ENCODE measurements around the gene EDEM3.

EDEM3 gene

DNA sequence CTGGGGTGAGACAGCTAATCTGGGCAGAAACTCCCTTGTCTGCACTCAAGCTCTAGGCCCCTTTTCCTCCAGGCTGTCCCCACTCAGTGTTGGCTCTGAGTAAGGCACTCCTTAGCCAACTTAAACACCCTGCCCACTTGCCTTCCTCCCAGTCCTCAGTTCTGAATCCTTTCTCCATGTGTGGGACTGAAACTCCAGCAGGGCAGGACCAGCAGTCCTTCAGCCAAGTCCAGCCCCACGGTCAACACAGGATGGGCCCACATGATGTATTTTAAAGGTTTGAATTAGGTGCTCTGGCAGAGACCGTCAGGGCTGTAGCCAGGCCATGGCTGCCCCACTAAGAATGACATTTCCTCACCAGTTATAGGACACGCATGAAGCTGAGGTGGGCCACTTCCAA, 107.8 kb downstream of the EDEM3 start:
- Histone ChIP-seq H3K9ac (ENCODE audit: low read depth, low read length) (no peak overlapping the region), H3K4me1 (ENCODE audit: insufficient read depth, low read length) (no peaks in the 10 kb centered on the region), H3K36me3 (ENCODE audit: insufficient read depth, low read depth, low read length) (no peaks in the 10 kb centered on the region), H3K9me3 (ENCODE audit: insufficient read depth, low read depth, low read length) (no peaks in the 10 kb centered on the region), H3K4me3 (ENCODE audit: low read length) (no peak overlapping the region), H3K27ac (ENCODE audit: low read length) (no peak overlapping the region), H3K27me3 (ENCODE audit: insufficient read depth, low read length) (no peaks in the 10 kb centered on the region)

DNA sequence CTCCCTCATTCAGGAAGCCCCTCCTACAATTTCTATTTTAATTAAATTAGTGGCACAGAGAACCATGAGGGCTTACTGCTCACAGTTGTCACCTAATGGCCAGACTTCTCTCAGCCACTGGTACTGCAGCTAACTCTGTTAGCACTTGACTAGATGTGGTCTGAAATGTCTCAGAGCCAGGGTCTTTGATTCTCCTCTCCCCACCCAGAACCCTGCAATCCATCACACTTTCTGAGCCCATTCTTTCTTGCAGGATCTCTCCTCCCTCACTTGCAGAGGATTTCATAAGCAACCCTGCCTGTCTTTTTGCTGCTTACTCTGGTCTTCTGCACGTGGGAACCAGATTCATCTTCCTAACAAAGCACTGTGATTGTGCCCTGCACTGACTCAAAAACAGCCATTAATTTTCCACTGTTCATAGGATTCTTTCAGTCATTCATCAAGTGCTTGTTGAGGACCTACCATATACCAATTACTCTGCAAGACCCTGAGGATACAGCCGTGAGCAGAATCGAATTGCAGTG, 108.4 kb downstream of the EDEM3 start:
- Histone ChIP-seq H3K27me3 (ENCODE audit: insufficient read depth, low read length) (no peaks in the 10 kb centered on the region), H3K9me3 (ENCODE audit: insufficient read depth, low read depth, low read length) (no peaks in the 10 kb centered on the region), H3K4me3 (ENCODE audit: low read length) (no peak overlapping the region), H3K9ac (ENCODE audit: low read depth, low read length) (no peak overlapping the region), H3K36me3 (ENCODE audit: insufficient read depth, low read depth, low read length) (no peaks in the 10 kb centered on the region), H3K27ac (ENCODE audit: low read length) (no peak overlapping the region), H3K4me1 (ENCODE audit: insufficient read depth, low read length) (no peaks in the 10 kb centered on the region)

DNA sequence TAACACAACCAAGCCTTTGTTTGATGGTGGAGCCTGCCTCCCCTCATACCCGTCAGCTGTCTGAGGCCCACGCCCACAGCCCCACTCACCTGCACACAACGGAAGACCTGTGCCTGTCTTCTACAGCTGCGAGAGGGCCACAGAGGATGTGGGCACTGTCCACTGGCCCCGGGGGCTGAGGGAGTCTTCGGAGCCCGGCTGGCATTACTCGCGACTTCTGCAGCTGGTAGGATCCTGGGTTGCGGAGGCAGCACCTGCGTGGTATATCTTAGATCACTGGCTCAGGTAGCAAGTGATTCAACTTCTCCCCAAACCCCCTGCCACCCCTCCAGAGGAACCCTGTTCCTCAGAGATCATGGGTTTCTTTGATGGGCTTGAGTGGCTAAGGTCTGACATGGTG, 109.9 kb downstream of the EDEM3 start:
- no peak overlapping the region for H3K4me3 ChIP-seq (ENCODE audit: low read length)
- no peaks in the 10 kb centered on the region for H3K27me3 ChIP-seq (ENCODE audit: insufficient read depth, low read length)

DNA sequence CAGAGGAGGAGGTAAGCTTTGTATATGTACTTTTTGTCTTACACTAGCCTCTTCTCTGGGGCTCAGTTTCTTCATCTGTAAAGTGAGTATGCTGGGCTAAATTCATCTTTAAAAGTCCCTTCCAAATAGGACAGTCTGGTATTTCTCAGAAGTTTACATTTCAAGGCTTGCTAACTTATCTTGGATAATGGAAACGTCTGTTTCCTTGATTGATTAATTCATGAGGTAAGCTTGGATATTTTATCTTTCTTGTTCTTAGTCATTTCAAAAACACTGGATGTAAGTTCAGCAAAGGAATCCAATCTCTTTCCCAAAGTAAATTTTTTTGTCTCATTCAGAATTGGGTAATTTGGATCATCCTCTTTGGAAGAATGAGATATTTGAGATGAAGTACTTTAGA, 111.0 kb downstream of the EDEM3 start:
- no peaks in the 10 kb centered on the region for H3K9me3 ChIP-seq (ENCODE audit: insufficient read depth, low read depth, low read length)
- no peaks in the 10 kb centered on the region for H3K36me3 ChIP-seq (ENCODE audit: insufficient read depth, low read depth, low read length)

More for the DNA sequence above, 109.9 kb downstream of the EDEM3 start:
- H3K27ac ChIP-seq (ENCODE audit: low read length) = no peak overlapping the region
- H3K4me1 ChIP-seq (ENCODE audit: insufficient read depth, low read length) = no peaks in the 10 kb centered on the region
- no peak overlapping the region for H3K9ac ChIP-seq (ENCODE audit: low read depth, low read length)
- no peaks in the 10 kb centered on the region for H3K36me3 ChIP-seq (ENCODE audit: insufficient read depth, low read depth, low read length)
- H3K9me3 ChIP-seq (ENCODE audit: insufficient read depth, low read depth, low read length) = no peaks in the 10 kb centered on the region

DNA sequence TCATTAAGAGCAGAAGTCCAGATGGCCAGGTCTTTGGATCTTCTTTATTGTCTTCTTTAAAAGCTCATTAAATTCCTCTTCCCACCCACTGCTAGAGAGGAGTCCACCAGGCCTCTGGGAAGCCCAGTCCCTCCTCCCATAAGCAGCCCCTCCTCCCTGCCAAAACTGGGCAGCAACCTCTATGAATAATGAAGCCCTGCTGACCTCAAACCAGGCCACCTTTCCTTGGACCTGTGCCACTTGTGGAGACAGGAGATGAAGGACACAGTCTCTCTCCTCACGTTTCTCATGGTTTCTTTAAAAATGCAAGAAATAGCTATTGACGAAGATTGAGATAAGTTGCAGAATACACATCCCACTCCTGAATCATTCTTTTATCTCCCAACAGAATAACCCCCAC, 112.8 kb downstream of the EDEM3 start:
- Histone ChIP-seq H3K4me1 (ENCODE audit: insufficient read depth, low read length) (no peaks in the 10 kb centered on the region), H3K27me3 (ENCODE audit: insufficient read depth, low read length) (no peaks in the 10 kb centered on the region), H3K36me3 (ENCODE audit: insufficient read depth, low read depth, low read length) (no peaks in the 10 kb centered on the region), H3K27ac (ENCODE audit: low read length) (no peak overlapping the region), H3K9ac (ENCODE audit: low read depth, low read length) (no peak overlapping the region), H3K4me3 (ENCODE audit: low read length) (no peak overlapping the region), H3K9me3 (ENCODE audit: insufficient read depth, low read depth, low read length) (0 out of 2 replicates have a peak, but pooled peaks cover 4% of the 10 kb centered on the region)

More for the DNA sequence above, 111.0 kb downstream of the EDEM3 start:
- no peak overlapping the region for H3K9ac ChIP-seq (ENCODE audit: low read depth, low read length)
- H3K27ac ChIP-seq (ENCODE audit: low read length) = no peak overlapping the region
- no peaks in the 10 kb centered on the region for H3K4me1 ChIP-seq (ENCODE audit: insufficient read depth, low read length)
- no peaks in the 10 kb centered on the region for H3K27me3 ChIP-seq (ENCODE audit: insufficient read depth, low read length)
- H3K4me3 ChIP-seq (ENCODE audit: low read length) = no peak overlapping the region

DNA sequence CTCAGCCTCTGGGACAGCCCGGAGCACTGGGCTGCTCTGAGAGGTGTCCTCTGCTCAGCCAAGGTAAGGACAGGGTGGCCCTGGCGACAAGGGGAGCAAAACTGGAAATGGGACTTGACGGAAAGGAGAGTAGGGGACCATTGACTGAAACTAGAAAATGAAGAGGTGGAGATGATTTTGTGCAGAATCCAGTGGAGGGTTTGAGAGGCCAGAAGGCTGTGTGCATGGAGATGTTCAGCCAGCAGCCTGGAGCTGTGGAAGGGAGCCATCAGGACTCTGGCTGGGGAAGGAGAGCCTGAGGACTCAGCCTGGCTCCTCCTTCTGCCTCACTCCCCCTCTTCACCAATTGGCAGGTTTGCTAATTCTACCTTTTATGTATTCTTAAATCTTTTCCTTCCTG, 114.2 kb downstream of the EDEM3 start:
- H3K9ac ChIP-seq (ENCODE audit: low read depth, low read length) = no peak overlapping the region
- H3K36me3 ChIP-seq (ENCODE audit: insufficient read depth, low read depth, low read length) = no peaks in the 10 kb centered on the region
- no peaks in the 10 kb centered on the region for H3K4me1 ChIP-seq (ENCODE audit: insufficient read depth, low read length)
- H3K4me3 ChIP-seq (ENCODE audit: low read length) = no peak overlapping the region
- H3K27me3 ChIP-seq (ENCODE audit: insufficient read depth, low read length) = no peaks in the 10 kb centered on the region
- H3K9me3 ChIP-seq (ENCODE audit: insufficient read depth, low read depth, low read length) = 0 out of 2 replicates have a peak, but pooled peaks cover 4% of the 10 kb centered on the region
- no peak overlapping the region for H3K27ac ChIP-seq (ENCODE audit: low read length)
